ENCODE measurements around the gene PRELID3B. TPM values are rescaled to one million over a fixed set of nuclear protein-coding genes. Genes with fewer than 3 reads are reported as not detected.

The PRELID3B gene
- total and polyA plus RNA-seq, 2 of the 8 experiments (the other 6 are each of a cell fraction or from before 2014, with no cell fraction given), result 8.1 to 50.5 TPM

DNA sequence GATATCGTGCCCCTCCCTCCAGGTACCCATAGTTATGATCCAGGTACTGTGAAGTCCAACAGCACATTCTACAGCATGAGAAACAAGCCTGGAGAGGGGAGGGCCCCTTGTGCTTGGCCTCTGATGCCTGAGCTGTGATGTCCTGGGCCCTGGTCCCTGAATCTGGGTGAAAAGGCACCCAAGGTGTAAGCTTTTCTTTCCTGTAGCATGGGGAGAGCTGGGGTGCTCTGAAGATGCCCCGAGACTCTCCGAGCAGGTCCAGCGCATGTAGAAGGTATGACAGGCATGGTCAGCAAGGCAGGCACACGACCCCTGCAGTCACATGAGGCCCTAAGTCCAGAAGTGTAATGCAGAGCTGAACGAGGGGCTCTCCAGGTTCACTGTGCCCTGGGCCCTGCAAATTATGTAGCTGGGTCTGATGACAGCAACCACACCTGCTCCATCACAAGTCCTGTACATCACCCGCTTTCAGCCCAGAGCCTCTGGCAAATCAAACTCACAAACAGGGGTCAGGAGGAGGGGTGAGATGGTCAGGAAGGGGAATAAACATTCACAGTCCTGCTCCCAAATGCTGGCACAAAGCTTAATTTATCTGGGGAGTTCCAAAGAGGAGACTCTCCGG is 33.8 kb downstream of the PRELID3B start:
- peaks cover 2% of the 10 kb centered on the region; the same call in 1 of the 2 replicates for H3K23me2 ChIP-seq (ENCODE audit: low read depth, low read length)
- no peak overlapping the region for H2AFZ ChIP-seq (ENCODE audit: low read length)
- H3K23ac ChIP-seq (ENCODE audit: insufficient read length), result no peak overlapping the region
- TF ChIP-seq KDM4A (IDR thresholded peaks at IDR 0.05; ENCODE audit: low read depth, low read length, severe bottlenecking) (no peak), RXRA (IDR thresholded peaks at IDR 0.05; ENCODE audit: insufficient read depth, low read depth, low read length) (no peak), RAD21 (IDR thresholded peaks at IDR 0.05 in 1 of 2, conservative IDR thresholded peaks at IDR 0.05 in 1 of 2; ENCODE audit: low read depth in 2 of 2, low read length in 2 of 2) (no peak), RNF2 (IDR thresholded peaks at IDR 0.05; ENCODE audit: borderline replicate concordance, low read depth, low read length, missing control alignments, poor library complexity, severe bottlenecking) (no peak), SIX5 (IDR thresholded peaks at IDR 0.05; ENCODE audit: low read depth, low read length) (no peak), EP300 (IDR thresholded peaks at IDR 0.05; ENCODE audit: borderline replicate concordance in 1 of 2, low read depth in 2 of 2, low read length in 2 of 2) (no peak)
- no peak overlapping the region for H3K18ac ChIP-seq (ENCODE audit: extremely low read depth, low read length)
- H2BK20ac ChIP-seq (ENCODE audit: low read length), result no peak overlapping the region
- no peak overlapping the region for H2BK15ac ChIP-seq (ENCODE audit: low read length)
- H3K27me3 ChIP-seq (replicated peaks in 1 of 4; ENCODE audit: control insufficient read depth in 3 of 4, extremely low read depth in 1 of 4, insufficient read depth in 3 of 4, low read length in 3 of 4), result peaks cover 0 to 12% (median 5%) of the 10 kb centered on the region in 4 experiments; a peak in 4 of 7 replicates
- H4K5ac ChIP-seq (ENCODE audit: insufficient read length, low read depth, low read length), result no peak overlapping the region
- no peak overlapping the region for H3K27ac ChIP-seq (ENCODE audit: low read depth, low read length)
- 85% methylated on average over 8 of the region's 8 CpGs; no CpG with 5 or more reads in 1 of the 2 experiments for WGBS, 2 experiments (ENCODE audit: extremely low coverage in 1 of 2, insufficient coverage in 1 of 2, insufficient read length in 1 of 2, insufficient replicate concordance in 2 of 2, low coverage in 1 of 2, low lambda C conversion rate in 2 of 2, missing lambda C conversion rate in 1 of 2)
- no peak for DNase-seq (ENCODE audit: low read depth in 1 of 2, low spot score in 2 of 2)
- H2BK12ac ChIP-seq (ENCODE audit: low read depth, low read length), result no peak overlapping the region
- no peak overlapping the region for H2BK5ac ChIP-seq (ENCODE audit: low read depth, low read length)
- no peak overlapping the region for H3K9ac ChIP-seq (replicated peaks in 1 of 4; ENCODE audit: extremely low read depth in 1 of 4, low read depth in 3 of 4, low read length in 3 of 4)
- H3K79me2 ChIP-seq (ENCODE audit: control insufficient read depth in 1 of 2, insufficient read depth in 2 of 2, low read length in 2 of 2), result no peaks in the 10 kb centered on the region
- H3K56ac ChIP-seq (replicated peaks; ENCODE audit: insufficient read length, low read depth, low read length), result no peak overlapping the region
- H3K36me3 ChIP-seq (ENCODE audit: control insufficient read depth in 2 of 4, insufficient read depth in 4 of 4, low read length in 3 of 4), result no peaks in the 10 kb centered on the region
- no peak overlapping the region for H3K4me3 ChIP-seq (ENCODE audit: extremely low read depth in 1 of 4, insufficient read depth in 2 of 4, low read depth in 3 of 4, low read length in 4 of 4)
- no peak overlapping the region for H4K91ac ChIP-seq (replicated peaks; ENCODE audit: insufficient read length, low read length)
- no peak overlapping the region for H3K4me2 ChIP-seq (ENCODE audit: insufficient read depth in 1 of 2, low read depth in 2 of 2, low read length in 2 of 2)
- H2BK120ac ChIP-seq (replicated peaks; ENCODE audit: low read depth, low read length), result no peak overlapping the region
- no peak overlapping the region for H4K8ac ChIP-seq (ENCODE audit: extremely low read depth, insufficient read depth, low read length)
- POLR2A ChIA-PET (ENCODE audit: partially characterized antibody), result interaction anchor here (1.0 to 1.9 kb wide), 7 partner anchors 9 to 27 kb away, joined by 3 to 6 read pairs (median 3); partner anchors contain the start of gene NELFCD
- CTCF ChIA-PET (ENCODE audit: partially characterized antibody), result interaction anchor here (0.6 to 1.4 kb wide), 8 partner anchors 9 to 448 kb away, joined by 3 to 8 read pairs (median 3); partner anchors contain the start of gene ATP5F1E
- peaks cover 0 to 8% (median 7%) of the 10 kb centered on the region in 4 experiments; a peak in 3 of 7 replicates for H3K4me1 ChIP-seq (replicated peaks in 1 of 4; ENCODE audit: control insufficient read depth in 3 of 4, insufficient read depth in 4 of 4, low read length in 3 of 4)
- no peak for FAIRE-seq
- H2AK5ac ChIP-seq (ENCODE audit: low read depth, low read length), result no peak overlapping the region
- H3K14ac ChIP-seq (ENCODE audit: insufficient read length), result no peak overlapping the region
- H3K9me3 ChIP-seq (ENCODE audit: insufficient read depth in 2 of 2, low read depth in 1 of 2, low read length in 1 of 2), result no peaks in the 10 kb centered on the region
- no peaks in the 10 kb centered on the region for H3K79me1 ChIP-seq (ENCODE audit: low read depth, low read length)
- peaks cover 0 to 2% of the 10 kb centered on the region in 2 experiments for H4K20me1 ChIP-seq (replicated peaks in 1 of 2; ENCODE audit: control insufficient read depth in 1 of 2, insufficient read depth in 2 of 2, low read length in 2 of 2)
- no peak overlapping the region for H3K4ac ChIP-seq (replicated peaks; ENCODE audit: insufficient read length, low read depth, low read length)
